ENCODE results near the gene MACC1. TPM values are rescaled to one million over a fixed set of nuclear protein-coding genes. Genes with fewer than 3 reads are reported as not detected.

Gene MACC1
- total and polyA plus RNA-seq, 10 of the 15 experiments (the other 5 are each of a cell fraction or from before 2014, with no cell fraction given), result 6.0 to 61.1 (median 12.7) TPM

DNA sequence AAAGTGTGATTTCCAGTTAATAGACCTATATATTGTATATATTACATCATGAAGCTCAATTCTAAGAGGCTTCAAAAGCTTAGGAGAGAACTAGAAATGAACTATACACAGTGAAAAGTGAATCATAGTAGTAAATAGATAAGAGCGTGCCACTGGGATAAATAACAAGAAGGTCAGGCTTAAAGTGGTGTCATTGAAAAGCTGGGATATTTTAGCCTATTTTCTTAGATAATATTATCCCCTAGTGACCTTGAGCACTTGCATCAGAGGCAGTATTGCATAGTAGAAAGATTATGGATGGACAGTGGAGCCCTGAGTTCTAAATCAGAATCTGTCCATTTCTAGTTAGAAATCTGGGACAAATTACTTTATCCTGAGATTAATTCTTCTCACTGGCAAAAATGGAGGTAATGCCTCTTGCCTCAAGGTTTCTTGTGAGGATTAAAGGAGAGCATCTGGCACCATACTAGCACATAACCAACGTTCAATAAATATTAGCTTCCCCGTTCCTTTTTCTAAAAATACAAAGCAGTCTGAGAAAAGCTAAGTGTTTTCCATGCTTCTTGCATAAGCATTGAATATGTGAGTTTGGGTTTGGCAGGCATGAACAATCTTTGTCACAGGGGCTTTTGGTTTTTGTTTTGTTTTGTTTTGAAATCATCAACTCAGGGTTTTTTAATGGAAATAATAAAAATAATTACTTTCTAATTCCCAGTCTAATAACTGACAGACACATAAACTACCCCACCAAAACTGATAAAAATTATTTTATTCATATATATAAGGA, 27.3 kb upstream of the MACC1 start:
- no peaks in the 10 kb centered on the region; the same call in 2 of the 3 replicates for H3K9me3 ChIP-seq (replicated peaks; ENCODE audit: control insufficient read depth, insufficient read depth, low read length)
- ChIA-PET CTCF (interaction anchor here (0.9 to 2.1 kb wide), 4 partner anchors 10 to 56 kb away, joined by 3 to 8 read pairs (median 4); no protein-coding TSS in a partner anchor), RAD21 (ENCODE audit: unreplicated experiment) (interaction anchor here (1.0 to 11.5 kb wide), 4 partner anchors 20 to 27 kb away, joined by 3 to 230 read pairs (median 19); partner anchors contain the start of gene MACC1), POLR2A (interaction anchor here (1.5 kb wide), 1 partner anchor 28 kb away, joined by 3 read pairs; no protein-coding TSS in a partner anchor), SMC1A (ENCODE audit: uncharacterized antibody, unreplicated experiment) (interaction anchor here (1.0 to 16.4 kb wide), 8 partner anchors 9 to 69 kb away, joined by 3 to 474 read pairs (median 10); partner anchors contain the start of gene MACC1)
- TF ChIP-seq MXI1 (IDR thresholded peaks at IDR 0.05; ENCODE audit: low read depth, low read length), result no peak
- TF ChIP-seq SIX5 (IDR thresholded peaks at IDR 0.05; ENCODE audit: low read depth, low read length, severe bottlenecking), result no peak
- TF ChIP-seq ZZZ3 (IDR thresholded peaks at IDR 0.05; ENCODE audit: control insufficient read depth, insufficient read length, low read depth), result no peak
- TF ChIP-seq RCOR1 (conservative IDR thresholded peaks at IDR 0.05; ENCODE audit: low read depth, low read length), result no peak
- TF ChIP-seq TCF7 (IDR thresholded peaks at IDR 0.05; ENCODE audit: borderline replicate concordance), result no peak
- no peak for TF ChIP-seq SMARCA5 (IDR thresholded peaks at IDR 0.05)
- H2AFZ ChIP-seq (ENCODE audit: control insufficient read depth, low read depth, low read length), result no peak overlapping the region
- H3K4me1 ChIP-seq (ENCODE audit: control insufficient read depth, insufficient read depth, low read length), result peaks cover 29% of the 10 kb centered on the region
- WGBS (ENCODE audit: insufficient coverage, insufficient replicate concordance, low lambda C conversion rate, missing lambda C conversion rate), result 77% methylated on average over 3 of the region's 3 CpGs
- no TSS peak for BruUV-seq (replicated peaks)
- no peak overlapping the region for H3K9ac ChIP-seq (ENCODE audit: control insufficient read depth, insufficient read depth, low read length)
- ATAC-seq, result no peak
- H4K20me1 ChIP-seq (ENCODE audit: control insufficient read depth, insufficient read depth), result no peaks in the 10 kb centered on the region
- no peak overlapping the region for H3K27ac ChIP-seq (ENCODE audit: control insufficient read depth, insufficient read depth)
- no peaks in the 10 kb centered on the region for H3K79me2 ChIP-seq (ENCODE audit: control insufficient read depth, insufficient read depth, low read length)
- FAIRE-seq, result no peak
- no peak overlapping the region for H3K4me3 ChIP-seq
- H3K27me3 ChIP-seq (replicated peaks in 1 of 2; ENCODE audit: control insufficient read depth in 2 of 2, insufficient read depth in 2 of 2, low read length in 1 of 2), result no peaks in the 10 kb centered on the region
- no peaks in the 10 kb centered on the region for H3K36me3 ChIP-seq (ENCODE audit: control insufficient read depth in 2 of 2, insufficient read depth in 2 of 2, low read length in 1 of 2)
- H3K4me2 ChIP-seq (ENCODE audit: control insufficient read depth, insufficient read depth), result no peak overlapping the region
- in situ Hi-C loops (cut with MboI), result loop anchor here (5.0 to 25.0 kb wide), 3 partner anchors 43 to 1693 kb away; partner anchors contain the start of gene CDCA7L
- intact Hi-C loops (cut with micrococcal nuclease; ENCODE audit: unreplicated experiment), result no loop called here
- no peak for DNase-seq (ENCODE audit: low read depth, low spot score)

Data from GM12878 (cell line).